Measurements from ENCODE around the gene RND2.
"Not testable (repeated sequence)": the region's sequence is repeated elsewhere in the genome, so short reads cannot be mapped to it uniquely, and the experiment has no call there.

GRCh38 chr17:42975701-42976100 is 49.3 kb upstream of the RND2 start:
- not testable (repeated sequence) for TF ChIP-seq CTCF (optimal IDR thresholded peaks at IDR 0.05 in 1 of 3, IDR thresholded peaks at IDR 0.05 in 1 of 3, conservative IDR thresholded peaks at IDR 0.05 in 1 of 3; ENCODE audit: extremely low read depth in 1 of 3, insufficient read depth in 2 of 3, low read length in 3 of 3); EZH2 (IDR thresholded peaks at IDR 0.05; ENCODE audit: low read length)

Measured in keratinocyte (primary cell).